Stimulated activated naive CD8-positive, alpha-beta T cell treated with anti-CD3 and anti-CD28 coated beads, Interleukin-15, Interleukin-2, amounts not matched to agents 100 U/mL and 50 U/mL, for 24 hours (primary cell): Measurements from ENCODE around the gene CDHR3.

Experiments used
- ATAC-seq: fragments of 150-1000 bp; cut with Tn5 transposase; one replicate; pipeline ENCODE4 v1.10.0; 2021
- DNase-seq: peaks from one replicate; pipeline ENCODE4 v3.0.0; 2021

The CDHR3 gene

GRCh38 chr7:106029451-106029850 is 66.4 kb downstream of the CDHR3 start:
- ATAC-seq (no peak), DNase-seq (no peak)

GRCh38 chr7:106029941-106030340 is 66.9 kb downstream of the CDHR3 start:
- ATAC-seq (no peak), DNase-seq (no peak)

- DNase-seq (no peak), ATAC-seq (no peak)
These were observed 68.4 kb downstream of the CDHR3 start for GRCh38 chr7:106031300-106032035.

GRCh38 chr7:106032295-106032694 is 69.2 kb downstream of the CDHR3 start:
- no peak for DNase-seq
- no peak for ATAC-seq

GRCh38 chr7:106033735-106034134 is 70.7 kb downstream of the CDHR3 start:
- DNase-seq (no peak), ATAC-seq (no peak)

- ATAC-seq (no peak), DNase-seq (no peak)
These were observed 71.3 kb downstream of the CDHR3 start for GRCh38 chr7:106034383-106034782.

GRCh38 chr7:106035568-106035967 is 72.5 kb downstream of the CDHR3 start:
- DNase-seq (no peak), ATAC-seq (no peak)

- ATAC-seq (no peak), DNase-seq (no peak)
These were observed 72.9 kb downstream of the CDHR3 start for GRCh38 chr7:106036004-106036403.

- no peak for DNase-seq
- ATAC-seq: no peak
These were observed 74.6 kb downstream of the CDHR3 start for GRCh38 chr7:106037489-106038176.

- DNase-seq (no peak), ATAC-seq (no peak)
These were observed 75.2 kb downstream of the CDHR3 start for GRCh38 chr7:106038289-106038688.

GRCh38 chr7:106038916-106039315 is 75.9 kb downstream of the CDHR3 start:
- DNase-seq (no peak), ATAC-seq (no peak)

- ATAC-seq (no peak), DNase-seq (no peak)
These were observed 76.5 kb downstream of the CDHR3 start for GRCh38 chr7:106039486-106040060.

GRCh38 chr7:106041140-106041717 is 78.2 kb downstream of the CDHR3 start:
- ATAC-seq (peak; percentile 21), DNase-seq (peak; percentile 53)

GRCh38 chr7:106042196-106042611 is 79.1 kb downstream of the CDHR3 start:
- no peak for DNase-seq
- ATAC-seq: peak; percentile 12

- no peak for ATAC-seq
- DNase-seq: no peak
These were observed 82.1 kb downstream of the CDHR3 start for GRCh38 chr7:106045139-106045538.

- ATAC-seq (no peak), DNase-seq (no peak)
These were observed 82.5 kb downstream of the CDHR3 start for GRCh38 chr7:106045586-106045985.

GRCh38 chr7:106047184-106047583 is 84.1 kb downstream of the CDHR3 start:
- DNase-seq (no peak), ATAC-seq (no peak)

- ATAC-seq (no peak), DNase-seq (no peak)
These were observed 85.0 kb downstream of the CDHR3 start for GRCh38 chr7:106047818-106048705.

GRCh38 chr7:106048706-106049020 is 85.6 kb downstream of the CDHR3 start:
- DNase-seq (no peak), ATAC-seq (no peak)

GRCh38 chr7:106049139-106049752 is 86.2 kb downstream of the CDHR3 start:
- ATAC-seq: no peak

GRCh38 chr7:106050002-106050745 is 87.1 kb downstream of the CDHR3 start:
- ATAC-seq: no peak
- DNase-seq: no peak

More at GRCh38 chr7:106049139-106049752, 86.2 kb downstream of the CDHR3 start:
- no peak for DNase-seq
